NCI-H1092 (cell line): ENCODE measurements around the gene ARHGEF39.
"Not testable (repeated sequence)": the region's sequence is repeated elsewhere in the genome, so short reads cannot be mapped to it uniquely, and the experiment has no call there.

Source experiments
- DNase-seq: peaks from one replicate; lab custom pipeline; 2025; lab: John Stamatoyannopoulos, UW

Gene ARHGEF39

DNA sequence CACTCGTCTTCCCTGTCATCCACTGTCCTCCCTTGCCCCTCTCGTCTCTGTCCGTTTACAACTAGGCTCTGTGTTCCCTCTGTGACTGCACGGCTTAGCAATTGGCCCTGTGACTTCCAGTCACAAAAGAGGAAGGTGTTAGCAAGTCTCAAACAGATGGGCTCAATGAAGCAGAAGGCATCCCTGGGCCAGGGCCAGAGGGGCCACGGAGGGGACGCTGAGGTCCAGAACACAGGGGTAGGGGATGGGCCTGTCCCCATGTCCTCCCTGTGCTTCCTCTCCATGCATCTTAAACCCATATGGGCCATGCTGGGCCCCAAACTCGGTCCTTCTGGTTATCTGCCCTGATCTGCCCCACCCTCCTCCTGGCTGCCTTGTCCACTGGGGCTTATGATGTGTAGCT, 46.7 kb downstream of the ARHGEF39 start, which contains the start of gene CD72:
Gene CD72, minus strand, starts transcription at position 89 of the 403 bp plus-strand sequence. CDS start 110 bp downstream, outside the sequence.
- no peak for DNase-seq

DNA sequence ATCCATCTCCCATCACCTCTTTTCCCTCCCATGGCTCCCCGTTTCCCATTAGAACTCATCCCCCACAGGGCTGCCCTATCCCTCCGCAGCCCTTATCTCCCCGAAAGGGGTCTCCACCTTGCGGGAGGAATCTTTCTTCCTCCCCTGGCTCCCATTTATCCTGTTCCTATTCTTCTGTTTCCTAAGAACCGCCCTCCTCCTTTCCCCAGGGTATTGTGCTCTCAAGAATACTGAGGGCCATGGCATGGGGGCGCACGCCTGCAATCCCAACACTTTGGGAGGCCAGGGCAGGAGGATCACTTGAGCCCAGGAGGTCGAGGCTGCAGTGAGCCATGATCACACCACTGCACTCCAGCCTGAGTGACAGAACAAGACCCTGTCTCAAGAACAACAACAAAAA, 47.4 kb downstream of the ARHGEF39 start:
- DNase-seq: no peak

DNA sequence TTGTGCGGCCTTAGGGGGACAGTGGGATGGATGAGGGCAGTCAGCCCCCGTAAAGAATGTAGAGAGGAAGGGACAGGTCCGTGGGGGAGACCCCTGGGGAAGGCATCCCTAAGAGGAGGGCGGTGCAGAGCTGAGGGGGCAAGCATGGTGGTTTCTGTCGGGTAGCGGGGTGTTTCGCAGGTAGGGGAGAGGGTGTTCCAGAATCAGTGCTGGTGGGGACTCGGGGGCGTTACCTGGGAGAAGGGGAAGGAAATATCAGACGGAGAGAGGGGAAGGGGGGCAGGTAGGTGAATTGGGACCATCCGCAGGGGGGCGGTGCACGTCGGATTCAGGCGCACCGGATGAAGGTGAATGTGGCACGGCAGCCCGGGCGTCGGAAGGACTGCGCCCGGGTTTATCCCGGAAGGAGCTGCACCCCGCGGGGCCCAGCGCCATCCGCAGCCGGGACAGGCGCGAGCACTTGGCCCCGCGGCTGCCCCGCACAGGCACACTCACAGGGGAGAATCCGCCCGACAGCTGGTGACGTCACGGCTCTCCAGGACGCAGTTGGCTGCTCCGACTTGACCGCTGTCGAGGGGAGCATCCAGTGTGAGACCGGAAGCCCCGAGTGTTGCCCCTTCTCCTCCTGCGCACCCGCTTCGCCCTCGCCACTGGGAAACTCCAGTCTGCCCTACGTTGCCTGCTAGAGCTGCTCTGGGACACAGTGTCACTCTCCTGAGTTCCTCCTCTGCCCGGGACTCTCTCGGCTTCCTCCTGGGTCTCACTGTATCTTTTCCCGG, 48.1 kb downstream of the ARHGEF39 start:
- DNase-seq: peak; percentile 13

DNA sequence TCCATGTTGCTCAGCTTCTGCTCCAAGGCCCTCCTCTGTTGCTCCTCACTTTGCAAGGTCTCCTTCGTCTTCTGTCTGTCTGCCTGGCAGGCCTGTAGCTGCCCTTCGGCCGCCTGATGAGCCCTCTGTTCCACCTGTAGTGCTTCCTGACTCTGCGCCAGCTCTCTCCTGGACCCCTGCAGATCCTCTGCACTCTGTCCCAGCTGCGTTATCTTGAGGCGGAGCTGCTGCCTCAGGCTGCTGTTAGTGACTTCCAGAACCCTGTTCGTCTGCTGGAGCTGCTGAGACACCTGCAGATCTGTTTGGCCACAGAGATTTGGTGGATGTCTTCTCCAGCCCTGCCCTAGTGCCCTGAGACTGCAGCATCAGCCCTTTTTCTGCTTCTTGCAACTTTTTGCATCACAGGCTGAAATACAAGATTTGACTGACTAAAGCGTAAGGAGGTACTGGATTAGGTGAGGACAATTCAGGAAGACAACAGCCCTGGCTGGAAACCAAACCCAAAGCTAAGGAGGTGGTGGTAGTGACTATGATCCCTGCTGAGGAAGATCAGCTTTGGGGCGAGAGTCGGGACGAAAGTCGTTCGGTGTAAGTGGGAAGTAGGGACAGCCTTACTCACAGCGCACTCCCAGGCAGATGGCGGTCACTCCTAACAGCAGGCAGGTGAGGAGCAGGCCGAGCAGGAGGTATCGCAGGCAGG, 48.9 kb downstream of the ARHGEF39 start:
- no peak for DNase-seq

DNA sequence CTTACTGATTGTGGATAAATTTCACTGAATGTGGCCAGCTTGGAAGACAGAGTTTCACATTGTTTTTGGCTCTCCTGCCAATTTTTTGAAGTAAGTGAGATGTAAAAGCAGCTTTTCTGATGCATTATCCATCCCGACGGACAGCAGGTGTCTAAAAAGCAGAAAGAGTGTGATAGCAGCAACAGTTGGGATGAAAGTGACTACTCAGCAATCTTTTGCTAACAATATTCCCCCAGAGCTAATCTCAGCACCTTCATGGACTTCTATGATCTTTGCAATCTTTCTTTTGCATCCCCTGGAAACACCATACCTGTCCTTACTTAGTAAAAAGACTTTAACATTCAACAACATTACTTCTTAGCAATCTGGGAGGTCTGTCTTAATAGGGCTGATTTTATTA, 52.2 kb downstream of the ARHGEF39 start:
- DNase-seq: no peak

DNA sequence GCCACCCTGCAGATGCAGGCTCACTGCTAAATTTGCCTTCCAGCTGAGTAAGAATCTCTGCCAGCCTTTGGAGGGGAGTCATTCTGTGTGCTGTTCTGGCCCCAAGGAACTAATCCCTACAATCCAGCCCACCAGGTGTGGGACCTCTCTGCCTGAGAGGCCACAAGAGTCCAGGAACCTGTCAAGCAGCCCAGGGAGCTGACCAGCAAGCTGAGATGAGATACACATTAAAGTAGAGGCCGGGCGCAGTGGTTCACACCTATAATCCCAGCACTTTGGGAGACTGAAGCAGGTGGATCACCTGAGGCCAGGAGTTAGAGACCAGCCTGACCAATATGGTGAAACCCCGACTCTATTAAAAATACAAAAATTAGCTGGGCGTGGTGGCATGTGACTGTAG, 52.9 kb downstream of the ARHGEF39 start:
- not testable (repeated sequence) for DNase-seq

DNA sequence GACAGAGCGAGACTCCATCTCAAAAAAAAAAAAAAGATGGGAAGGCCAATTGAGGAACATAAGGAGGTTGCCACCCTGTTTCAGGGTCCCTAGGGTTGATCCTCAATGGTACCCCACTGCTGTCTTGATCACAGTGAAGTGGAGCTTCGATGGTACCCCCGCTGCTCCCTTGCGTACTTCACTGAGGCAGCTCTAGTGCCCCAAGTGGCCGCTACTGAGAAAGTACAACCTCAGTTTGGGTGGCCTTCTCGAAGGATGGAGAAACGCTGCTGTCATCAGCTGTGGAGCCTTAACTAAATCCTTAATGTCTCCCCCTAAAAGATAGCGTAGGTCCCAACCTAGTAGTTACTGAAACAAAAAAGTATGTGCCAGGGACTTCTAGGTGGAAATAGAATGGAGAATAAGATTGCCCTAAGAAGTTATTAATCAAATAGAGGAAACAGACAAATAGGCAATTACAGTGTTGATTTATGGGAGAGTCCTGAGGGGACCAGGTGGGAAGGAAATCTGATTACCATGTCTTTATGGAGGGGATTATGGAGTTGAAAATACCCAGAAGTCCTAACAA, 53.7 kb downstream of the ARHGEF39 start:
- DNase-seq: no peak

DNA sequence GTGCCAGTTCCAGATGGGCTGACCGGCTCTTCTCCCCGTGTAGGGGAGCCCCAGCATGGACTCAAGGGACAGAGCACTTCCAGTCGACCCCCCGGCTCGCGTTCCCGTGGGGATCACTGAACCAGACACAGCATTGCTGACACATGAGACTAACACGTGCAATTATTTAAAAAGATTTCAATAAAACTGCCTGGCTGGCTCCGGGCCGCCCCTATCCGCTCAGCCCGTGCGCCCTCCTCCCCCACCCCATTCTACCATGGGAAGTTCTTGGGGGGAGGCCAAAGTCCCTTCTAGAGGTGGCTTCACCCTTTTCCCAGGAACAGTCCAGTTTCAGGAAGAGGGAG, 55.2 kb downstream of the ARHGEF39 start:
- DNase-seq: no peak
